Activated T-cell treated with anti-CD3 and anti-CD28 coated beads, Interleukin-2, amount 50 U/mL, for 4 hours (primary cell): ENCODE results near the gene ESYT1. TPM values are rescaled to one million over a fixed set of nuclear protein-coding genes. Genes with fewer than 3 reads are reported as not detected.
A peak's percentile ranks its signal among the peaks of the same experiment; 100 is the strongest.

ENCODE experiments used
- ATAC-seq, 2 donors: fragments of 200-7000 bp; cut with Tn5 transposase; one replicate each; pipeline ENCODE4 v1.10.0; 2021
- DNase-seq: peaks from one replicate; pipeline ENCODE4 v3.0.0-alpha.2; 2020
- H3K27me3 Mint-ChIP-seq: one replicate; pipeline ENCODE4 v1.8.0; 2021; ENCODE audit warnings: low read depth, mixed read lengths
- H3K36me3 Mint-ChIP-seq: one replicate; pipeline ENCODE4 v1.8.0; 2022; ENCODE audit warnings: mixed read lengths; ENCODE audit not compliant: insufficient read depth
- H3K4me1 Mint-ChIP-seq: one replicate; pipeline ENCODE4 v1.8.0; 2021; ENCODE audit warnings: low read depth, mixed read lengths
- H3K4me3 Mint-ChIP-seq: one replicate; pipeline ENCODE4 v1.8.0; 2021; ENCODE audit warnings: mild to moderate bottlenecking, moderate library complexity, mixed read lengths
- H3K9me3 Mint-ChIP-seq: one replicate; pipeline ENCODE4 v1.8.0; 2021; ENCODE audit warnings: mixed read lengths
- total RNA-seq, 3 donors: library from RNA; stranded (reverse); gene quantifications; one replicate each; pipeline ENCODE4 v1.2.1, GENCODE V29; 2021

Gene ESYT1
- total RNA-seq, 3 donors from 2014 or later, result 95.9 to 113 (median 106) TPM

- Mint-ChIP-seq H3K4me3 (no peak overlapping the region), H3K9me3 (no peaks in the 10 kb centered on the region), H3K36me3 (no peaks in the 10 kb centered on the region), H3K4me1 (peaks cover 12% of the 10 kb centered on the region), H3K27me3 (no peaks in the 10 kb centered on the region)
- no peak for DNase-seq
- no peak for ATAC-seq
Observed at GRCh38 chr12:56097738-56098137, 30.3 kb upstream of the ESYT1 start.

GRCh38 chr12:56098592-56098991 lies 29.5 kb upstream of the ESYT1 start:
- peaks cover 21% of the 10 kb centered on the region for H3K4me1 Mint-ChIP-seq
- no peak overlapping the region for H3K4me3 Mint-ChIP-seq
- H3K36me3 Mint-ChIP-seq, result no peaks in the 10 kb centered on the region

GRCh38 chr12:56099787-56100186 lies 28.3 kb upstream of the ESYT1 start:
- DNase-seq, result no peak
- no peaks in the 10 kb centered on the region for H3K9me3 Mint-ChIP-seq
- no peak overlapping the region for H3K4me3 Mint-ChIP-seq
- H3K27me3 Mint-ChIP-seq, result no peaks in the 10 kb centered on the region
- peaks cover 4% of the 10 kb centered on the region for H3K36me3 Mint-ChIP-seq
- peaks cover 29% of the 10 kb centered on the region for H3K4me1 Mint-ChIP-seq
- no peak for ATAC-seq

More at GRCh38 chr12:56098592-56098991, 29.5 kb upstream of the ESYT1 start:
- Mint-ChIP-seq H3K9me3 (no peaks in the 10 kb centered on the region), H3K27me3 (no peaks in the 10 kb centered on the region)
- ATAC-seq (no peak), DNase-seq (no peak)

GRCh38 chr12:56101045-56101444 lies 27.0 kb upstream of the ESYT1 start:
- Mint-ChIP-seq H3K36me3 (peaks cover 12% of the 10 kb centered on the region), H3K4me1 (peaks cover 37% of the 10 kb centered on the region), H3K27me3 (no peaks in the 10 kb centered on the region), H3K4me3 (no peak overlapping the region), H3K9me3 (no peaks in the 10 kb centered on the region)
- DNase-seq, result no peak
- ATAC-seq, result no peak

GRCh38 chr12:56102683-56103065 lies 25.4 kb upstream of the ESYT1 start:
- peak overlapping the region; percentile 100 for H3K4me3 Mint-ChIP-seq
- no peaks in the 10 kb centered on the region for H3K9me3 Mint-ChIP-seq
- DNase-seq, result no peak
- no peaks in the 10 kb centered on the region for H3K27me3 Mint-ChIP-seq
- H3K36me3 Mint-ChIP-seq, result peaks cover 24% of the 10 kb centered on the region
- ATAC-seq, result no peak
- peaks cover 49% of the 10 kb centered on the region for H3K4me1 Mint-ChIP-seq

GRCh38 chr12:56103066-56103711 lies 24.9 kb upstream of the ESYT1 start:
- DNase-seq, result no peak

GRCh38 chr12:56103823-56104108 lies 24.3 kb upstream of the ESYT1 start:
- peaks cover 49% of the 10 kb centered on the region for H3K4me1 Mint-ChIP-seq
- H3K4me3 Mint-ChIP-seq, result peak overlapping the region; percentile 100
- no peak for DNase-seq
- no peak for ATAC-seq
- peaks cover 34% of the 10 kb centered on the region for H3K36me3 Mint-ChIP-seq
- H3K9me3 Mint-ChIP-seq, result no peaks in the 10 kb centered on the region
- H3K27me3 Mint-ChIP-seq, result no peaks in the 10 kb centered on the region

More at GRCh38 chr12:56103066-56103711, 24.9 kb upstream of the ESYT1 start:
- Mint-ChIP-seq H3K9me3 (no peaks in the 10 kb centered on the region), H3K27me3 (no peaks in the 10 kb centered on the region), H3K4me3 (peak overlapping the region; percentile 100), H3K36me3 (peaks cover 28% of the 10 kb centered on the region), H3K4me1 (peaks cover 49% of the 10 kb centered on the region)
- ATAC-seq, result no peak

GRCh38 chr12:56104109-56104814 lies 23.8 kb upstream of the ESYT1 start, which contains the start of gene PA2G4:
PA2G4 (plus strand) TSS chr12:56104559; CDS start chr12:56104738, 179 bp downstream.
- H3K4me1 Mint-ChIP-seq, result peaks cover 49% of the 10 kb centered on the region
- H3K9me3 Mint-ChIP-seq, result no peaks in the 10 kb centered on the region
- peak; percentile 94 to 96 for ATAC-seq

GRCh38 chr12:56104815-56105608 lies 23.1 kb upstream of the ESYT1 start:
- Mint-ChIP-seq H3K9me3 (no peaks in the 10 kb centered on the region), H3K27me3 (no peaks in the 10 kb centered on the region), H3K4me1 (peaks cover 47% of the 10 kb centered on the region), H3K36me3 (peaks cover 39% of the 10 kb centered on the region), H3K4me3 (peak overlapping the region; percentile 100)
- ATAC-seq (peak; percentile 13 to 19), DNase-seq (no peak)

More at GRCh38 chr12:56104109-56104814, 23.8 kb upstream of the ESYT1 start, which contains the start of gene PA2G4:
- peaks cover 34% of the 10 kb centered on the region for H3K36me3 Mint-ChIP-seq
- peak; percentile 95 for DNase-seq
- H3K4me3 Mint-ChIP-seq, result peak within 1 kb of the TSS; percentile 100
- no peaks in the 10 kb centered on the region for H3K27me3 Mint-ChIP-seq

- Mint-ChIP-seq H3K4me3 (peak overlapping the region; percentile 100), H3K4me1 (peaks cover 47% of the 10 kb centered on the region), H3K36me3 (peaks cover 42% of the 10 kb centered on the region), H3K9me3 (no peaks in the 10 kb centered on the region), H3K27me3 (no peaks in the 10 kb centered on the region)
- ATAC-seq, result no peak
- no peak for DNase-seq
Observed at GRCh38 chr12:56105609-56105902, 22.5 kb upstream of the ESYT1 start.

- Mint-ChIP-seq H3K27me3 (no peaks in the 10 kb centered on the region), H3K4me1 (peaks cover 40% of the 10 kb centered on the region), H3K9me3 (no peaks in the 10 kb centered on the region), H3K4me3 (peak overlapping the region; percentile 45), H3K36me3 (peaks cover 56% of the 10 kb centered on the region)
- ATAC-seq (no peak), DNase-seq (no peak)
Observed at GRCh38 chr12:56107242-56107641, 20.8 kb upstream of the ESYT1 start.

GRCh38 chr12:56110571-56110970 lies 17.5 kb upstream of the ESYT1 start:
- ATAC-seq, result no peak
- Mint-ChIP-seq H3K4me1 (peaks cover 19% of the 10 kb centered on the region), H3K4me3 (no peak overlapping the region), H3K36me3 (peaks cover 59% of the 10 kb centered on the region), H3K27me3 (no peaks in the 10 kb centered on the region), H3K9me3 (no peaks in the 10 kb centered on the region)
- DNase-seq, result no peak

- H3K36me3 Mint-ChIP-seq, result peaks cover 49% of the 10 kb centered on the region
- H3K27me3 Mint-ChIP-seq, result no peaks in the 10 kb centered on the region
- DNase-seq, result no peak
- H3K4me1 Mint-ChIP-seq, result peaks cover 13% of the 10 kb centered on the region
- no peak for ATAC-seq
- H3K4me3 Mint-ChIP-seq, result no peak overlapping the region
- H3K9me3 Mint-ChIP-seq, result no peaks in the 10 kb centered on the region
Observed at GRCh38 chr12:56114084-56114483, 14.0 kb upstream of the ESYT1 start.

- no peak for DNase-seq
- no peaks in the 10 kb centered on the region for H3K27me3 Mint-ChIP-seq
- no peak for ATAC-seq
- H3K9me3 Mint-ChIP-seq, result no peaks in the 10 kb centered on the region
- H3K4me1 Mint-ChIP-seq, result peaks cover 25% of the 10 kb centered on the region
- H3K4me3 Mint-ChIP-seq, result peak overlapping the region; percentile 99
- H3K36me3 Mint-ChIP-seq, result peaks cover 42% of the 10 kb centered on the region
Observed at GRCh38 chr12:56115329-56115728, 12.7 kb upstream of the ESYT1 start.
